ENCODE results near the gene ISG20L2.

The ISG20L2 gene

DNA sequence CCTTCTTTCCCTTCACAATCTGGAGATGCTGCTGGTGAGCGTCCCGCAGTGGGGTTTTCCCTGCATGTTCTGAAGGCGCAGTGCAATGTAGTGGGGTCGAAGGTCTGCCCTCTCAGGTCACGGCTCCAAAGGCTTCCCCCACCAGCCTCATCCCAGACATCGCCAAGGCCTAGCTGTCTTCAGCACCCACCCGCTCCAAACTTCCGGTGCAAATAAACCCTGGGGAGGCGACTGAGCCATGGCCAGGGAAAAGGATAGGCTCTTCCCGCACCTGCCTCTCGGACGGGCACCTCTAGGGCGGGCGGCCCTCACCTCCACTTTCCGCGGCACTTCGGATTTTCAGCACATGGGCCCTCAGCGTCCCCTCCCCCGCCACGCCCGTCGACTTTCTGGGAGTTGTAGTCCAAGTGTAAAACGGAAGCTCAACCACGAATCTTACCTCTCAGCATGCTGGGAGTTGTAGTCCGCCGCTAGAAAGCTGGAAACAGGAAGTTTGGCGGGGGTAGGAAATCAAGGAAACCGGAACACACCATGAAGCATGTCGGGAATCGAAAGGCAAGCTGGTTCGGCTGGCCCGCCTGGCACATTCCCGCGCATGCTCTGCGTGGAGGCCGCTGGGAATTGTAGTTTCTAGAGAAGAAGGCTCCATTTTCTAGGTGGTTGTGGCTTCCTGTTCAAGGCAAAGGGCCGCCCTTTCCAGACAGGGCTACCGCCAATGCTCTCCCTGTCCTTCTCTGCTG, 12.3 kb upstream of the ISG20L2 start, which contains the start of gene MRPL24:
TSS of gene MRPL24 (minus strand) at position 348 of the 740 bp plus-strand sequence. CDS start 2,384 bp downstream, outside the sequence.
- DNase-seq (ENCODE audit: low read depth in 2 of 2), result peak; percentile 95 to 96

DNA sequence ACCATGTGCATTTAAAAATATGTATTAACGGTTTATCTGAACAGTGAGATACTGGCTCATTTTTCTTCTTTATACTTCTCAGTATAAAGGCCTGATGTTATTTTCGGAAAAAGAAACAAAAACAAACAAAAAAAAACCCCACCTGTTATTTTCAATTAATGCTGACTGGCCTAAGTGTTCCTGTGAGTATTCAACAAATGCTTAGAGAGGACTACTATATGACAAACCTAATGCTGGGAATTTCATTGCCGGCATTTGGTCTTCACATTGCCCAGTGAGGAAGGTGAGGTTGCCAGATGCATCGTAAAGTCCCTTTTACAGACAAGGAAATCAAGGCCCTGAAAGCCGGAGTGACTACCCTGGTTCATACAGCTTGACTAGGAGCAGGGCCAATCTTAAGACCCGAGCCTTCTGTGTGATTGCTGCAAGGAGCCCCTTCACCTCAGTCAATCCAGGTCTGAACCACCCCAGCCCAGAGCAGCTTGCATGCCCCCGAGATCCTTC, 11.7 kb upstream of the ISG20L2 start:
- no peak for DNase-seq (ENCODE audit: low read depth in 2 of 2)

DNA sequence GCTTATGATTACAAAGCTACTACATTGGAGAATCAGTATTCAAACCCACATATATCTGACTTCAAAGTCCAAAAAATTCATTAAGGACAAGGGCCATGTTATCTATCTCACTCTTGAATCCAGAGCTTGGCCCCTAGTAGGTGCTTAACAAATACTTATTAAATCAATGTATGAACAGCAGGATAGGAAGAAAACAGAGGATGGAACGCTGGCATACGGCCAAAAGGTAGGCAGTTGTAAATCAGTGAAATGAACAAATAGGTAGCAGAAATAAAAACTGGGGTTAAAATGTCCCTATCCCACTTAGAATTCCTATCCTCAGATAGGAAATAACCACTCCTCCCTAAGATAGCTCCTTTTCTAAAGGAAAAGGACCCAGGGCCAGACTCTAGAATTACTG, 10.3 kb upstream of the ISG20L2 start:
- DNase-seq (ENCODE audit: low read depth in 2 of 2), result no peak

DNA sequence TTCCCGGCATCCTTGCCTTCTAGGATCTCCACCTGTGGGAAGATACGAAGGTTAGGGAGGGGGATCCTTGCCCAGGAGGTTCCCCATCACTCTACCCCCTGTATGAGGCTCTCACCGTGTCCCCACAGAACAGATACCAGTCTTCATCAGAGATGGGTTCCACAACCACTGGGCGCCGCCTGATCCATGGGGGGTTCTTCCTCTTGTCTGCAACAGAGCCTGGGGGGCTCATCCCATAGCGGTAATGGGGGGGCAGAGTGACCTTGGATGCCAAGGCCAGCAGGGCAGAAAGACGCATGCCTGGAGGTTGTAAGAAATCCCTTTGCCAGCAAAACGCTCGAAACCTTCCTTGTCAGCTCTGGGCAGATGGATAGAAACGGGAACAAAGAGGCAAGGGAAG, 9.8 kb upstream of the ISG20L2 start:
- no peak for DNase-seq (ENCODE audit: low read depth in 2 of 2)

DNA sequence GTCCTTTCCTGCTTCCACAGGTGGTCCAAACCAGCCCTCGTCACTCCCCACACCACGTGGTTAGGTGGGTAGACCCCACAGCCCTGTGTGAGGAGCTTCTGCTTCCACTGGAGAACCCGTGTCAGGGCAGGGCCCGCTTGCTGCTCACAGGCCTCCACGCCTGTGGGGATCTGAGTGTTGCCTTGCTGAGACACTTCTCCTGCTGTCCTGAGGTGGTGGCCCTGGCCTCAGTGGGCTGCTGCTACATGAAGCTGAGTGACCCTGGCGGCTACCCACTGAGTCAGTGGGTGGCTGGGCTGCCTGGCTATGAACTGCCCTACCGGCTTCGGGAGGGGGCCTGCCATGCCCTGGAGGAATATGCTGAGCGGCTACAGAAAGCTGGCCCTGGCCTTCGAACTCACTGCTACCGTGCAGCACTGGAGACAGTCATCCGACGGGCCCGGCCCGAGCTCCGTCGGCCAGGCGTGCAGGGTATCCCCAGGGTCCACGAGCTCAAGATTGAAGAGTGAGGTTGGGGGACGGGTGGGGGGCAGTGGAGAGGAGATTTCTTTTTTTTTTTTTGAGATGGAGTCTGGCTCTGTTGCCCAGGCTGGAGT, 5.5 kb upstream of the ISG20L2 start:
- no peak for DNase-seq (ENCODE audit: low read depth in 2 of 2)

DNA sequence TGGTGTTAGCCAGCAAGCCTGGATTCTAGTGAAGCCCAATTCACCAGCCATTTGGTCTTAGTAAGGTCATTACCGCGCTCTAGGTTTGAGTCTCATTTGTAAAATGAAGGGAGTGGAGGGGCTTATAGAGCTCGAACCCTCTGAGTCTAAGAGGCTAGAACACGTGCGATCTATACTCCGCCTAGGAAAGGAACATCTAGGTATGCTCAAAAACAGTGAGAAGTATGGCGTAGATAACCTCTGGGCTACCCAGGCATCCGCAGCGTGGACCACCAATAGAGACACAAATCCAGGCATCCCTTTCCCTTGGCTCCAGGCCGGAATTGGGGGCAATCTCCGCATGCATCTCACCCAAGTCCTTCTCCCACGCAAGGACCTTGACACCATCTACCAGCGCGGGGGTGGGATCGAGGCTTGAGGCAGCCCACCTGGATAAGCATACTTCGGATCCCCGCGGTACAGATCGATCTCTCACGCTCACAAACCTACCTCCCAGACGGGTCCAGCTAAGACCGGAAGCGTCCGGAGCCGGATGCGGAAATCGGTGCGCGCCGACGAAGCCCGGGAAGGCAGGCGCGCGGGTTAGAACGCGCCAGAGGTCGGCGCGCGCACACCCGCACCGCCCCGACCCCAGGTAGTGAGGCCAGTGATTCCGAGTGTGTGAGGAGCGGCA, 504 bp downstream of the ISG20L2 start, which contains the start of gene METTL25B:
TSS of gene METTL25B (plus strand) at position 544 of the 673 bp plus-strand sequence. CDS start 636 bp downstream, outside the sequence.
- peak; percentile 74 to 76 for DNase-seq (ENCODE audit: low read depth in 2 of 2)

DNA sequence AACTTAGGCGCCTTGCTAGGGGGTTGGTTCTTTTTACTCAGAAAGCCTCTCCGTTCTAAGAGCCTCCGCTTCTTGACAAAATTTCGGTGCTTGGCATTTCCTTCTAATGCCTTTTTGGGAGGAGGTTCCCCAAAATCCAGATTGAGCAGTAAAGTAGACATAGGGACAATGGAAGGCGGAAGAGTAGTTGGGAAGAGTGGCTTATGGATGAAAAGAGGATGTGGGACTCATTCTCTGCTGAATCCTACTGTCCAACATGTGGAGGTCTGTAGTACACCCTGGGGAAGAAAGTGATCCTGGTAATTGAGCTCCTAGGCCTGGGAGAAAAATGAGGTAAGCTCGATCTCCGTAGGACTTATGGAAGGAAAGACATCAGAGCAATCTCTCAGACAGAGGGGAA, 1.1 kb downstream of the ISG20L2 start:
- no peak for DNase-seq (ENCODE audit: low read depth in 2 of 2)

DNA sequence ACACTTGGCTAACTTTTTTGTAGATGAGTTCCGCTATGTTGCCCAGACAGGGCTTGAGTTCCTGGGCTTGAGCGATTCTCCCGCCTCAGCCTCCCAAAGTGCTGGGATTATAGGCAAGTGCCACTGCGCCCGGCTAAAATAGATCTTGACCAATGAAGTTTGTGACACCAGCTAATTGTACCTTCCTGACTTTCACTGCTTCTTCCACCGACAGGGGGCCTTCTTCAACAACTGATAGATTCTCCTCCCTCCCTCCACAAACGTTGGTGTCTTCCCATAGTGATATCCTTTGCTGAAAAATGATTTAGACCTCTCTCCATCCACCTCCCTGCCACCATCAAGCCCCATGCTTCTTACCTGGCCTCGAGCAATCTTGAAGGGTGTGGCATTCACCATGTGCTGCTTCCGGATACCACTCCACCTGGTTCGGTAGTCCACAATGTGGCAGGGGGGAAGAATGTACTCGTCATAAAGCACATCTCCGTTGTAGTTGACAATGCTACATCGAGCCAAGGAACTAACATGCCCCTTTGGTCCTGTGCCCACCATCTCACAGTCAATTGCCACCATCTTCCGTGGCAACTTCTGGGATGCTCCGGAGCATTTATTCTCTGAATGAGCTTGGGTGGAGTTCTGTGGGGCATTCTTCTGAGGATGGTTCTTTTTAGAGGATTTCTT, 1.9 kb downstream of the ISG20L2 start:
- peak in 1 of 2 donors; percentile 43 for DNase-seq (ENCODE audit: low read depth in 2 of 2)

DNA sequence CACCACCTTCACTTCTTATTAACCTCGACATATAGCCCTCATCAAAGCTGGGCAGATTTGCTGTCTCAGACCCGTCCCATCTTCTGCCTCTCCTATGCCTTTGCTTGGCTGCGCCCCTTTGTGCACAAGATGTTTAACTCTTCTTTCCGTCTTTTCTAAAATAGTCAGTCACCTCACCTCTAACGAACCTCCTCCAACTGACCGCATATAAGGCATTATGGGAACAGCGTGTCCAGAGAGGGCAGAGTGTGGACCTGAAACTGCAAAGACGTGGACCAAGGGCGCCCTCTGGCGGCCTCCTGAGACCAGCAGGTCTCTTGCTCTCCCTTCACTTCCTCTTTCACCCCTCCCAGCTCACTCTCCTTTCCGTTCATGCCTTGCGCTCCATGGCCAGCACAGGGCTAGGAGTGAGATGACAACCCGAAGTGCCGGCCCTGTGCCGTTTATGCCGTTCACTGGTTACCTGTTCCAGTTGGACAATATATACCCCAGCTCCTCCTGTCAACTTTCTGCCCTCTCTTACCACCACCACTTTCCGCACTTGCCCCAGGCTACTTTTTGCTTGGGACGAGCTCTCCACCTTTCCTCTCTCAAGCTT, 2.8 kb downstream of the ISG20L2 start:
- peak; percentile 65 to 69 for DNase-seq (ENCODE audit: low read depth in 2 of 2)

DNA sequence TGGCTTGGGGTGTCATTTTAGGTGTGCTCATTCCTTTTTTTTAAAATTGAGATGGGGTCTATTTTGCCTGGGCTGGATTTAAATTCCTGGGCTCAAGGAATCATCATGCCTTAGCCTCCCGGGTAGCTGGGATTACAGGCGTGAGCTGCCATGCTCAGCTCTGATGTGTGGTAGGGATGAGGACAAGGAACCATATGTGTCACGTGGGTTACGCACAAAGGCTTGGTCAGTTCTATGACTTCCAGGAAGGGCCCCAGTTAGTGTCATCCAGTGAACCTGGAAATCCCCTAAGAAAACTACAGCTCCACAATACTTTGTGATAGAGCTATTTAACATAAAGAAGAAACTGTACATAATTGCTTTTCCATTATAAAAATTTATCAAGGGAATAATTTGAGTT, 7.0 kb downstream of the ISG20L2 start:
- DNase-seq (ENCODE audit: low read depth in 2 of 2), result no peak

DNA sequence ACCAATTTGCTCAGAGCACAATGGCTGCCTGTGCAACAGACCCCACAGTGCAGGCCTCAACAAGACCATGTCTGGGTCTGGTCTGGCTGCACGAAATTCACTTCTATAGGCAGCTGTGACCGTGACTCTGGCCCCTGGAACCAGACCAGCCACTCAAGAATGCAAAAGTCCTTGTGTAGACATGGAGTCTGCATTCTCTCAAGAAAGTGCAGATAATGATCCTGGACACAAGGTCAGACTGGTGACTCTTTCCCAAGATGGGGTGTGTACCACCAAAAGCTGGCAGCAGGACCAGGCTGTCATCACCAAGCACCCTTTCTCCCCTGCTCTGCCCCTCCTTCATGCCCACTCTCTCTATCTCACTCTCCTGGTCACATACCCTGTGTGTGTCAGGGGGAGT, 7.4 kb downstream of the ISG20L2 start:
- no peak for DNase-seq (ENCODE audit: low read depth in 2 of 2)

DNA sequence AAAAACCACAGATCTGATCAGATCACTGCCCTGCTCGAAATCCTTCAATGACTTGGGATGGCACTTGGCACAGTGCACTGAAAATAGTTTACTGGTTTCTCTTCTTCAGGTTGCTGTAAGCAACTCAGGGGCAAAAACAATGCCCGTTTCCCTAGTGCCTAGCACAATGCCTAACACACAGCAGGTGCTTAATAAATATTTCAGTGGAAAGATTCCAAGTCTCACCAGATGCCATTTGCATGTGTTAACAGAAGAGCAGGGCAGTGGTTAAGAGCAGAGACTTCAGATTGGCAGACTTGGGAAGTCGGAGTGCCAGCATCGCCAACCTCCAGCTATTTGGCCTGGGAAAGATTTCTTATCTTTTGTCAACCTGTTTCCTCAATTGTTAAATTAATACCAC, 11.2 kb downstream of the ISG20L2 start:
- no peak for DNase-seq (ENCODE audit: low read depth in 2 of 2)

DNA sequence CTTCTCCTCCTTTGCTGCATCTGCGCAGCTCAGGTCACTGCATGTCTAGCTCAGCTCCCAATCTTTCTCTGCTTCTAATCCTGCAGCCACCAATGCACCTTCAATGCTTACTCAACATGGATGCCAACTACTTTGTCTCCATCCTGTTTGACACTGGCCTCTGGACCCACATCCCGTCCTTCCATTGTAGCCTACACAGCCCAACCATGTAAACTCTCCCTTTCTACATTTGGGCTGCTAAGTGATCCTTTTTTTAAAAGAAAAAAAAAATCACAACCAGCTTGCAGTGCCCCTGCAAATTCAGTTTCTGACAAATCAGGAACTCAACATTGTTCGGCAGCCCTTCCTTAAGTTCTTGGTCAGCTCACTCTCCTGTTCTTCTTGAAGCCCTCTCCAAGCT, 13.7 kb downstream of the ISG20L2 start:
- no peak for DNase-seq (ENCODE audit: low read depth in 2 of 2)

DNA sequence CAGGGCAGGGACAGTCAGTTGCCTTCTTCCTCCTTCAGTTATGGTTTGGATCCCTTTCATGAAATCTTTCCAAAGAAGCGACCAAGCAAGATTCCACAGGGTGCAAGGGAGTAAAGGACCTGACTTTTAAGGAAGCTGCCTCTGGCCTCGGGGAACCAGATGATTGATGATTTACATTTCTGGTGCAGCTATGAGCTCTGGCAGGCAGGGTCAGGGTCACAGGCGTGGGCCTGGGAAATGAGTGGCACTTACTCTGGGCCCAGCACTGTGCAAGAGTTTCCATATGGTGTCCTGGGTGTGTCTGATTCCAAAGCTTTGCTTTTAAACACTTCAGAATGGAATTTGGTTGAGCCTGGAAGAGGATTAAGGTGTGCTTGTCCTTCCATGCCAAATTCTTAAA, 15.9 kb downstream of the ISG20L2 start:
- no peak for DNase-seq (ENCODE audit: low read depth in 2 of 2)

DNA sequence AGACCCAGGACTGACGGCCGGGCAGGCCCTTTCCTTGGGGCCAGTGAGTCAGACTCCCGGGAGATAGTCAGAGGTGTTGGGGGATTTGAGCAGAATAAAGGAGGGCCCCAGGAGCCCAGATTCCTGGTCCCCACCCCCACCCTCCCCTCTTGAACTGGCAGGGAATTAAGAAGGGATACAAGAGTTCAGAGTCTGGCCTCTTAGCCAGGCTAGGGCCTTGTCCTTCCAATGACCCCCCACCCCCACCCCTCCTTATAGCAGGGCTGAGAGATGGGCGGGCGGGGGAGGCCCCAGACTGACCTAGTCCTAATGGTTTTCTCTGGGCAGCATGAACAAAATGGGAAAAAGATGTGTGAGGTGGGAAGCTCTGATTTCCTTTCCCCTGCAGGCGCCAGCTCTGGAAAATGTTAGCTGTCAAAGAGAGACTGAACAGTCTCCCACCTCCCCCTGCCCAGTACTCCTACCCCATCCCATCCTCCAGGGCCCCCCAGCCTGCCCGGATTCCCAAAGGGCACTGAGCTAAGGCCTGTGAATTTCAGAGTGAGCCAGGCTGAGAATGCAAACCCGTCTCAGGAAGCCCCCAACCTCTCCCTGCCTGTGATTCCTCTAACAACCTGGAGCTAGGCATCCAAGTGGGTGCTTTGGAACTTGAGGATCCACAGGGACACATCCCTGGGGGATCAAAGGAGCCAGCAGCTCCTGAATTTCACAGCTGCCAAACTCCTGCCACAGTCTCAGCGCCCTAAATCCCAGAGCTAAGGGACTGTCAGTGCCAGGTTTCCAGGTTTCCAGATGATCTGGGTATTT, 17.4 kb downstream of the ISG20L2 start:
- no peak for DNase-seq (ENCODE audit: low read depth in 2 of 2)

DNA sequence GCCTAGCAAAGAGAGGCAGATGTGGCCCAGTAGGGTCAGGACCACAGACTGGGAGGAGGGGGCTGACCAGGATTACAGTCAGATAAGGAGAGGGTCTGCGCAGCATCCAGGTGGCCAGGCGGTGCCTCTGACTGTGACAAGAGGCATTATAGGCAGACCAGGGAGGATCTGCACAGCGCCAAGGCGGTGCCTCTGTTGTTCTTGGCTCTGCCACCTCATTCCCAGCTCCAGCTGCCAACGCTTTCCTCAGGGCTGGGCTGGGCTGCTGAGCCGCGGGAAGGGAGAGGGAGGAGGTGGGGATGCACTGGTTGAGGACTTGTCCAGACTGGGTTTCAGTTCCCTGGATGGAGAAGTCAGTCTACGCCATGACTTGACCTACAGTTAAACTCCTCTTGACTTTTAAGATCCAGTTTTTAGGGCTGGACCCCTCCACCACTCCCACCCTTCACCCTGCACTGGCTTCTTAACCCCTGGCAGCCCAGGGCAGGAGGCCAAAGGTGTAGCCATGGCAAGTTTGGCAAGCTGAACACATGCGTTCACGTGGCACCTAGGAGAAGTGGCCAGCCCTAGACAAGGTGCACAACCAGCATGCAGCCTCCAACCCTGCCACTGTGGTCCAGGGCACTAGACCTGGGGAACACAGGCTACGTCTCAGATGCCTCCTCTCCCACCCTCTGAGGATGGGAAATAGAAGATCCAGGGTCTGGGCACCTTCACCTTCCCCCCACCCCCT, 18.6 kb downstream of the ISG20L2 start:
- DNase-seq (ENCODE audit: low read depth in 2 of 2), result no peak

DNA sequence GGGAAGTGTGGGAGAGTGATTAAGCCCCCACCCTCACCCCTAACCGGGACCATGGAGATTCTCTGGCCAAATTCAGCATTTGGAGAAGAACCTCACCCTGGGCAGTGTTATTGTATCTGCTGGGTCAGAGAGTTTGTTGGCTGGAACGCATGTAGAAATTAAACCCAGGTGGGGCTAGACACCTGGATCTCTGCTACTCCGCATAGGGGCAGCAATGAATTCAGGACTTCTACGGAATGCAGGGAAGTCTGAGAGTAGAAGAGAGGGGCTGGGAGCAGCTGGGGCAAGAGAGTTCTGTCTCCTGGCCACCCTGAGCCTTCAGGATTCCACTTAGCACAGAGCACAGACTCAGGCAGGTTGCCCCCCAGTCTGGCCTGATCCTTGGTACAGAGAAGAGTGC, 19.5 kb downstream of the ISG20L2 start:
- no peak for DNase-seq (ENCODE audit: low read depth in 2 of 2)

DNA sequence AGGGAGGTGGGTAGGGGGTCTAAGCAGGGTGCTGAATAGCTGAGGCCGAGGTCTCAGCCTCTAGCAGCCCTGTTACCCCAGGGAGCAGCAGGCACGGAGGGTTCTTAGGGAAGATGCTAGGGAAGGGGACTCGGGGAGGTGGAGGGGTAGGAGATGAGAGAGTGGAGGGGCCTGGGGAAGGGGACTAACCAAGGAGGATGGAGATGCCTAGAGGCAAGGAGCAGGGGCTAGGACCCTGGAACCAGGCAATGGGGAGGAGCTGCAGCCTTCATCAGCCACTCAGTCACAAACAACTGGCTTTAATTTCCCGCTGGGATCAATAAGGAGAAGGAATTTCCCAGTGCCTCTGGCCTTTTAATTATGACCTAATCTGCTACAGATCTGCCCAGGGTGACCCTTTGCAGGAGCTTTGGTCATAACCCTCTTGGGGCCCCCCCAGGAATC, 20.3 kb downstream of the ISG20L2 start:
- DNase-seq (ENCODE audit: low read depth in 2 of 2), result no peak

DNA sequence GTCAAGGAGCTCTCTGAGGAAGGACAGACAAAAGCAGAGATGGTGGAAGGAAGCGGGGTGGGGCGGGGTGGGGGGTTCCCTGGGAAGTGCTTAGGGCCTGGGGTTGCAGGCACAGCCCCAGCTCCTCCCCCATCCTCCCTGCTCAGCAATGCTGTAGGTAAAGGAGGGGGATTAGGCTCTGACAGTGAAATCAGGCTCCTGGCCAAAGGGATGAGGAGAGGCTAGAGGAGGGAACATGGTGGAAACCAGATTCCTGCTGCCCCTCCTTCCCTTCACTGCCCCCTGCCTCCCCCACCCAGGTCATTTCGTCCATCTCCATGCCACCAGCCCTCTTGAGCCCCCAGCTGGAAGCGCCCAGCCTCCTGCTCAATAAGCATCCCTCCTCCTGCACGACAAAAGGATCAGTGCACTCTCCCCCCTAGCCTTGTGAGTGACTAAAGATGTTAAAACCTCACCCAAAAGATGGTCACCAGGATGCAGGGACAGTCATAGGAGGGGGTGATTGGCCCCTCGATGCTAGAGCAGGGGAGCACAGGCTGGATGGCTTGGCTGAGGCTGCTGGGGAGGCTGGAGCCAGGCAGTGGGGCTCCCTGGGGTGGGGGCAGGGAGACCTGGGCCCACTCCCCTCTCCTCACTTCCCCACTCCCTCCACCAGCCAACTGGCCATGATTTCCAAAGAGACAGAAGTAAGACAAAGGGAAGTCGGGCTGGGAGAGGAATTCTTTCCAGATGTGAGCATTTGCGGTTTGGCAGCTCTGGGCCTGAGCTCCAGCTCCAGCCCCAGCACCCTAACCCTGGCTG, 20.9 kb downstream of the ISG20L2 start:
- no peak for DNase-seq (ENCODE audit: low read depth in 2 of 2)

Measured in stimulated activated CD4-positive, alpha-beta T cell treated with anti-CD3 and anti-CD28 coated beads, Interleukin-15, amount 100 ng/mL, for 48 hours (primary cell).